ENCODE results near the gene LRRC26.
A peak's percentile ranks its signal among the peaks of the same experiment; 100 is the strongest.
"Not testable (repeated sequence)": the region's sequence is repeated elsewhere in the genome, so short reads cannot be mapped to it uniquely, and the experiment has no call there.

The LRRC26 gene

GRCh38 chr9:137138058-137138721 lies 31.7 kb downstream of the LRRC26 start:
- TF ChIP-seq, protein P1, sequence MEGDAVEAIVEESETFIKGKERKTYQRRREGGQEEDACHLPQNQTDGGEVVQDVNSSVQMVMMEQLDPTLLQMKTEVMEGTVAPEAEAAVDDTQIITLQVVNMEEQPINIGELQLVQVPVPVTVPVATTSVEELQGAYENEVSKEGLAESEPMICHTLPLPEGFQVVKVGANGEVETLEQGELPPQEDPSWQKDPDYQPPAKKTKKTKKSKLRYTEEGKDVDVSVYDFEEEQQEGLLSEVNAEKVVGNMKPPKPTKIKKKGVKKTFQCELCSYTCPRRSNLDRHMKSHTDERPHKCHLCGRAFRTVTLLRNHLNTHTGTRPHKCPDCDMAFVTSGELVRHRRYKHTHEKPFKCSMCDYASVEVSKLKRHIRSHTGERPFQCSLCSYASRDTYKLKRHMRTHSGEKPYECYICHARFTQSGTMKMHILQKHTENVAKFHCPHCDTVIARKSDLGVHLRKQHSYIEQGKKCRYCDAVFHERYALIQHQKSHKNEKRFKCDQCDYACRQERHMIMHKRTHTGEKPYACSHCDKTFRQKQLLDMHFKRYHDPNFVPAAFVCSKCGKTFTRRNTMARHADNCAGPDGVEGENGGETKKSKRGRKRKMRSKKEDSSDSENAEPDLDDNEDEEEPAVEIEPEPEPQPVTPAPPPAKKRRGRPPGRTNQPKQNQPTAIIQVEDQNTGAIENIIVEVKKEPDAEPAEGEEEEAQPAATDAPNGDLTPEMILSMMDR (IDR thresholded peaks at IDR 0.05; ENCODE audit: low read depth, low read length, missing control alignments), result no peak
- H3K4me3 ChIP-seq (ENCODE audit: low read depth, low read length), result no peak overlapping the region
- in situ Hi-C loops (cut with HindIII; ENCODE audit: low sequenced_read_pairs), result no loop called here
- no peak for DNase-seq (ENCODE audit: low read depth)

GRCh38 chr9:137136881-137137607 lies 32.8 kb downstream of the LRRC26 start:
- in situ Hi-C loops (cut with HindIII; ENCODE audit: low sequenced_read_pairs), result no loop called here
- H3K4me3 ChIP-seq (ENCODE audit: low read depth, low read length), result no peak overlapping the region
- no peak for DNase-seq (ENCODE audit: low read depth)
- TF ChIP-seq, protein P1 (IDR thresholded peaks at IDR 0.05; ENCODE audit: low read depth, low read length, missing control alignments), result no peak

DNA sequence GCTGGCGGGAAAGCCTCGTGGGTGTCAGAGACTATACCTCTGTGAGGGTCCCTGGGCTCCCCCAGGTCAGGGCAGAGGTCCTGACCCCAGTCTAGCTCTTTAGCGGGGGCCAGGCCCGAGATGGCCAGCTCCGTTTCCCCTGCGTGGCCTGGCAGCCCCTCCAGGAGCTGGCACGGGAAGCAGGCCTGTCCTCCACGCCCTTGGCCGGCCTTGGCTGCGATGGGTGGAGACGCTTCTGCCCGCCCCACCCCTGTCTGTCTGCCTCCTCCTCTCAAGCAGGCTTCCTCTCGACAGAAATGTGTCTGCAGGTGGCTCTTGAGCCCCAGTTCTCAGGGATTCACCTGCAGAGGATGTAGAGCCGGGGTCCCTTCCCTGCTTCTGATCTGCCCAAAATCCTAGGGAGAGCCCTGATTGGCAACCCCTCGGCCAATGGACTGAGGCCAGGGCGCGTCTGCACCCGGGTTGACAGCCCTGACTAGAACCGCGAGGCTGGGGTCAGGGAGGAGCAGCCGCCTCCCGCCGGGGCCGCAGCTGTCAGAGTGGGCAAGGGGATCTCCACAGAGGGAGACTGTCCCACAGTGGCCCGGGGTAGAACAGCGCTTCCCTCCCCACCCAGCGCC lies 33.5 kb downstream of the LRRC26 start:
- in situ Hi-C loops (cut with HindIII; ENCODE audit: low sequenced_read_pairs), result no loop called here
- TF ChIP-seq, protein P1 (IDR thresholded peaks at IDR 0.05; ENCODE audit: low read depth, low read length, missing control alignments), result no peak
- H3K4me3 ChIP-seq (ENCODE audit: low read depth, low read length), result no peak overlapping the region
- no peak for DNase-seq (ENCODE audit: low read depth)

GRCh38 chr9:137135154-137135553 lies 34.7 kb downstream of the LRRC26 start:
- H3K4me3 ChIP-seq (ENCODE audit: low read depth, low read length); in situ Hi-C loops (cut with HindIII; ENCODE audit: low sequenced_read_pairs); DNase-seq (ENCODE audit: low read depth): not testable (repeated sequence)

DNA sequence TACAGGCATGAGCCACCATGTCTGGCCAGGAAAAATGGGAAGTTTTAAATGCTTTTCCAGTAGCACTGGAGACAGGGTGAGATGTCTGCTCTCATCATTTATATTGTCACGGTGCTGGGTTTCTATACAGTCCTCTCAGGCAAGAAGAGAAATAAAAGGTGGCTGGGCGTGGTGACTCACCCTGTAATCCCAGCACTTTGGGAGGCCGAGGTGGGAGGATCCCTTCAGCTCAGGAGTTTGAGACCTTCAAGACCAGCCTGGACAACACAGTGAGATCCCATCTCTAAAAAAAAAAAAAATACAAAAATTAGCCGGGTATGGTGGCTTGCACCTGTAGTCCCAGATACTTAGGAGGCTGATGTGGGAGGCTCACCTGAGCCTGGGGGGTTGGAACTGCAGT lies 35.7 kb downstream of the LRRC26 start:
- no peak for DNase-seq (ENCODE audit: low read depth)
- TF ChIP-seq, protein P1 (IDR thresholded peaks at IDR 0.05; ENCODE audit: low read depth, low read length, missing control alignments), result no peak
- in situ Hi-C loops (cut with HindIII; ENCODE audit: low sequenced_read_pairs), result no loop called here
- no peak overlapping the region for H3K4me3 ChIP-seq (ENCODE audit: low read depth, low read length)

DNA sequence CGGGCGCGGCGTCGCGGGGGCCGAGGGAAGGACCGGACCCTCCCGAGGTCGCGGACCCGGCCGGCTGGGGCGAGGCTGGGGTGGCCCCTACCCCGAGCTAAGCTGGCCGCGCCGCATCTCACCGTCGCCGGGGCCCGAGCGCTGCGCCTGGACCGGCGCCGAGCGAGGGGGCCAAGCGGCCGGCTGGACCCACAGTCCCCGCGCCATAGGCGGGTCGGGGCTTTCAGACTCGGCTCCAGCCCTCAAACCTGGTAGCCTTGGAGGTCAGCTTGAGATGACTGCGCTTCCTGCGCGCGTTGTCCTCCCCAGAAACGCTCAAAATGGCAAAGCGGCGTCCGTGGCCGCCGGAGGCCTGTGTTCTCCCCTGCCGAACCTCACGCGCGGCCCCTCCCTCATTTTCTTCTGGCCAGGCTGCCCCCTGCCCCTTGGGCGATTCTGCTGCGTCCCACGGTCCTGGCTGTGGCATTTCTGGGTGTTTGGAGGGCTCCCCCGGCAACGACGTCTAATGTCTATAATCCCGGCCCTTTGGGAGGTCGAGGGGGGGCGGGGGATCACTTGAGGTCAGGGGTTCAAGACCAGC lies 39.6 kb downstream of the LRRC26 start:
- no peak for DNase-seq (ENCODE audit: low read depth)
- in situ Hi-C loops (cut with HindIII; ENCODE audit: low sequenced_read_pairs), result no loop called here
- H3K4me3 ChIP-seq (ENCODE audit: low read depth, low read length), result peak overlapping the region; percentile 77
- TF ChIP-seq, protein P1 (IDR thresholded peaks at IDR 0.05; ENCODE audit: low read depth, low read length, missing control alignments), result no peak

Measured in astrocyte of the cerebellum (primary cell).